ENCODE data around the gene MS4A15.

MS4A15 gene

DNA sequence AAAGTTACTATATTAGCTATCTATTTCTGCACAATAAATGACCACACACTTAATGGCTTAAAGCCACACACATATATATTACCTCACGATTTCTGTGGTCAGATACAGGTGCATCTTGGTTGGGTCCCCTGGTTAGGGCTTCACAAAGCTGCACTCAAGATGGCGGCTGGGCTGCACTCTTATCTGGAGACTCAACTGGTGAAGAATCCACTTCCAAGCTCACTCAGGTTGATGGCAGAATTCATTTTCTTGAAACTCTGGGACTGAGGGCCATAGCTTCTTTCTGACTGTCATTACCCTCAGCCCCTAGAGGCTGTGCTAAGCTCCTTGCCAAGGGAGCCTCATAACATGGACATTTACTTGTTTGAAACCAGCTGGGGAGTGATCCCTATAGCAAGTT, 23.4 kb downstream of the MS4A15 start:
- ChIA-PET POLR2A (no interaction called here), CTCF (no interaction called here)
- TF ChIP-seq FOXK2 (IDR thresholded peaks at IDR 0.05): no peak
- DNase-seq (ENCODE audit: extremely low spot score): no peak

DNA sequence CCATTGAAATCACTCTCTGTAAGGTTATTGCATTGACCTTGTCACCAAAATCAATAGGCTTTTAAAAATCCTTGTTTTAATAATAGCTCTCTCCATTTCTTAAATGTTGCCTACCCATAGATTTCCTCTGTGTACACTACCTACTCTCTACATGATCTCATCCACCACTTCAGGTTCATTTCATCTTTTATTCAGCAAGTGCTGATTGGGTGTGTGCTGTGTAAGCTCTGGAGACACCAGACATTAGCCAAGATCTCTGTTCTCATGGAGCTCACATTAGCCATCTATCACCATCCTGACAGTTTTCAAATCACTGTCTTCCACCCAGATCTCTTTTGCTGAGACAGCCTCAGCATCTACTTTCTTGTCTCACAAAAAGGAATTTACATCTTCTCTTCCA, 24.1 kb downstream of the MS4A15 start:
- ChIA-PET CTCF (no interaction called here), POLR2A (no interaction called here)
- no peak for DNase-seq (ENCODE audit: extremely low spot score)
- TF ChIP-seq SUZ12 (IDR thresholded peaks at IDR 0.05) (no peak), ZNF384 (IDR thresholded peaks at IDR 0.05) (no peak)

DNA sequence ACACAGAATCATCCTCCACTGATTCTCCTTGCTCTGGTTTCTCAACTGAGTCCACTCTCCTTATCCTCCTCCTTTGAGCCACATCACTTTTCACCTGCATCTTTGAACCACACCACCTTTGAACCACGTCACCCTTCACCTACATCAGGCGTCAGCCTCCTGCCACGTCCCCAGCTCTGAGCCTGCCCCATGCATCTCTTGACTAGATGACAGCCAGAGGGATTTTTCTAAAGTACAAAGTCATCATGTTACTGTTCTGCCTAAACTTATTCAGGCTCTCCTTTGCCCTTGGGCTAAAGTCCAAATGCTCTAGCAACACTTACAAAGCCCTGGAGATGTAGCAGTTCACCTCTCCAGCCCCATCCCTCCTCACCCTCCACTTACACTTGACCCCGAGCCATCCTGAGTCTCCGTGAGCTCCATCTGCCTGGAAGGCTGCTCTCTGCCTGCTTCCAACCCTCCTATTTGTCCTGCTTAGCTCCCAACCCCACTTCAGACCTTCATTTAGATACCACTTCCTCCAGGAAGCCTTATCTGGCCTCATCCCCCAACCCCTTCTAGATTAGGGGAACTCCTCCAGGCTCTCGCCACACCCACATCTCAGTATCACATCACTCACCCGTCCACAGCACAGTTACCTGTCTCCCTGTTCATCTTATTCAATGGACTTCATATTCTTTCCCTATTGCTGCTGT, 24.8 kb downstream of the MS4A15 start:
- POLR2A ChIA-PET: no interaction called here
- TF ChIP-seq BHLHE40 (IDR thresholded peaks at IDR 0.05; ENCODE audit: borderline replicate concordance) (no peak), ELF4 (IDR thresholded peaks at IDR 0.05) (no peak), NFRKB (IDR thresholded peaks at IDR 0.05) (no peak), ZNF384 (IDR thresholded peaks at IDR 0.05) (no peak), TARDBP (IDR thresholded peaks at IDR 0.05) (no peak), FOXA1 (IDR thresholded peaks at IDR 0.05) (no peak), L3MBTL2 (conservative IDR thresholded peaks at IDR 0.05) (no peak), LEF1 (IDR thresholded peaks at IDR 0.05; ENCODE audit: borderline replicate concordance) (no peak), SUZ12 (IDR thresholded peaks at IDR 0.05) (no peak), SP1 (IDR thresholded peaks at IDR 0.05) (no peak), FOXM1 (IDR thresholded peaks at IDR 0.05; ENCODE audit: borderline replicate concordance) (no peak)
- no peak for DNase-seq (ENCODE audit: extremely low spot score)
- CTCF ChIA-PET: no interaction called here

DNA sequence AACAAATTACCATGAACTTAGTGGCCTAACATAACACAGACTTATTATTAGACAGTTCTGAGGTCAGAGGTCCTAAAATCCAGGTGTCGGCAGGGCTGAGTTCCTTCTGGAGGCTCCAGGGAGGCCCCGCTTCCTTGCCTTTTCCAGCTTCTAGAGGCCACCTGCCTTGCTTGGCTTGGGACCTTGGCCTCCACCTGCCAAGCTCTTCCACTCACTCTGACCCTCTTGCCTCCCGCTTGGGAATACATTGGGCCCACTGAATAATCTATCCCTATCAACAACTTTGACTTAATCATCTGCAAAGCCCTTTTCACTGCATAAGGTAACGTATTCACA, 25.3 kb downstream of the MS4A15 start:
- TF ChIP-seq NFRKB (IDR thresholded peaks at IDR 0.05) (no peak), BHLHE40 (IDR thresholded peaks at IDR 0.05; ENCODE audit: borderline replicate concordance) (no peak), CTBP1 (IDR thresholded peaks at IDR 0.05; ENCODE audit: borderline replicate concordance) (no peak), ZNF384 (IDR thresholded peaks at IDR 0.05) (no peak), FOXA1 (IDR thresholded peaks at IDR 0.05) (no peak), L3MBTL2 (conservative IDR thresholded peaks at IDR 0.05) (no peak), SP1 (IDR thresholded peaks at IDR 0.05) (no peak), FOXM1 (IDR thresholded peaks at IDR 0.05; ENCODE audit: borderline replicate concordance) (no peak), LEF1 (IDR thresholded peaks at IDR 0.05; ENCODE audit: borderline replicate concordance) (no peak), ELF4 (IDR thresholded peaks at IDR 0.05) (no peak)
- TF ChIP-seq, protein P1, sequence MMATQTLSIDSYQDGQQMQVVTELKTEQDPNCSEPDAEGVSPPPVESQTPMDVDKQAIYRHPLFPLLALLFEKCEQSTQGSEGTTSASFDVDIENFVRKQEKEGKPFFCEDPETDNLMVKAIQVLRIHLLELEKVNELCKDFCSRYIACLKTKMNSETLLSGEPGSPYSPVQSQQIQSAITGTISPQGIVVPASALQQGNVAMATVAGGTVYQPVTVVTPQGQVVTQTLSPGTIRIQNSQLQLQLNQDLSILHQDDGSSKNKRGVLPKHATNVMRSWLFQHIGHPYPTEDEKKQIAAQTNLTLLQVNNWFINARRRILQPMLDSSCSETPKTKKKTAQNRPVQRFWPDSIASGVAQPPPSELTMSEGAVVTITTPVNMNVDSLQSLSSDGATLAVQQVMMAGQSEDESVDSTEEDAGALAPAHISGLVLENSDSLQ (IDR thresholded peaks at IDR 0.05): no peak
- CTCF ChIA-PET: no interaction called here
- no peak for DNase-seq (ENCODE audit: extremely low spot score)
- POLR2A ChIA-PET: no interaction called here

DNA sequence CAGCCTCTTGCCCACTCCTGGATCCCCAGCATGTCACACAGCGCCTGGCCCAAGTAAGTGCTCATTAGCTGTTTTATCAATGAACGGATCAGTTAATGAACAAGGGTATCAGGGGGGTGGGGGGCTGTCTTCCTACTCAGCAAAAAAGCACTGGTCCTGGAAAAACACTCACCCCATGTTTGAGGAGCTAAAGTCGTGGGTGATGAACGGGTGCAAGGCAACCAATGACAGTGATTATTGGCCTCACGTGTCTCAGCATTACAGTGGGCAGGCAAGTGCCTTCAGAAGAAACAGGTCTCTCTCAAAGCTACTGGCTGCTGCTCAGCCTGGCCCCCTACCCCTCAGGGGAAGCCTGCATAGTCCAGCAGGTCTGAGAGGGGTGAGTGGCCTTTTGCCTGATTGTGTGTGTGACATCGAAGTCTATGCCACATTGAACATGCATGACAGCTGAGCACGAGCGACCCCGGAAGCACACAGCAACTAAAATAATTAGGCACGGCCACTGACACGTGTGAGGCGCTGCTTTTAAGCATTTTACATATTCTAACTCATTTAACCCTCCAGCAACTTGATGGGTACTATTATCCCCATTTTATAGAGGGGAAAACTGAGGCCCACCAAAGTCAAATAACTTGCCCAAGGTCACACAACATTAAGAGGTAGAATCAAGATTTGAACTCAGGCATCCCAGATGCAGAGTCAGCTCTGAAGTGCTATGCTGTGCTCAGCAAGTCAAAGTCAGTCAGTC, 25.9 kb downstream of the MS4A15 start:
- TF ChIP-seq HDGF (IDR thresholded peaks at IDR 0.05; ENCODE audit: borderline replicate concordance) (no peak), BHLHE40 (IDR thresholded peaks at IDR 0.05; ENCODE audit: borderline replicate concordance) (no peak), ZNF384 (IDR thresholded peaks at IDR 0.05) (no peak)
- no peak for DNase-seq (ENCODE audit: extremely low spot score)
- POLR2A ChIA-PET: no interaction called here
- CTCF ChIA-PET: no interaction called here

DNA sequence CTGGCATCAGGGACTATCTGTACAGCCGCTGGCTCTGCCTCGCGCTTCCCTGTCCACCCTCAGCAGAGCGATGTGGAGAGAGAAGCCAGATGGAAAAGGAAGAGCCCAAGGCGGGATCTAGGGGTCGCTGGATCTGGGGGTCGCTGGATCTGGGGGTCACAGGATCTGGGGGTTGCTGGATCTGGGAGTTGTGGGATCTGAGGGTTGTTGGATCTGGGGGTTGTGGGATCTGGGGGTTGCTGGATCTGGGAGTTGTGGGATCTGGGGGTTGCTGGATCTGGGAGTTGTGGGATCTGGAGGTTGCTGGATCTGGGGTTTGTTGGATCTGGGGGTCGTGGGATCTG, 26.4 kb downstream of the MS4A15 start:
- POLR2A ChIA-PET: no interaction called here
- TF ChIP-seq SP1 (IDR thresholded peaks at IDR 0.05): no peak
- no peak for TF ChIP-seq HDGF (IDR thresholded peaks at IDR 0.05; ENCODE audit: borderline replicate concordance)
- no peak for TF ChIP-seq ELF4 (IDR thresholded peaks at IDR 0.05)
- TF ChIP-seq ZNF384 (IDR thresholded peaks at IDR 0.05): no peak
- DNase-seq (ENCODE audit: extremely low spot score): no peak
- CTCF ChIA-PET: no interaction called here

DNA sequence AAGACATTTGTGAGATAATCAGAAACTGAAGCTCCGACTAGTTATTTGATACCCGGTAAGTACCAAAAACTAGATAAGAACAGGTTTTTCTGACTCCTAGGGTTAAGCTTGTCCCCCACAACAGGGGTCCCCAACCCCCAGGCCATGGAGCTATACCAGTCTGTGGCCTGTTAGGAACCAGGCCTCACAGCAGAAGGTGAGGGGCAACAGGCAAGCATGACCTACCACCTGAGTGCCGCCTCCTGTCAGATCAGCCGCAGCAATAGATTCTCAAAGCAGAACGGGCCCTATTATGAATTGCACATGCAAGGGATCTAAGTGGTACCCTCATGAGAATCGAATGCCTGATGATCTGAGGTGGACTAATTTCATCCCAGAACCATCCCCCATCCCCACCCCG, 27.2 kb downstream of the MS4A15 start:
- CTCF ChIA-PET: no interaction called here
- TF ChIP-seq BHLHE40 (IDR thresholded peaks at IDR 0.05; ENCODE audit: borderline replicate concordance) (no peak), FOXM1 (IDR thresholded peaks at IDR 0.05; ENCODE audit: borderline replicate concordance) (no peak), NFRKB (IDR thresholded peaks at IDR 0.05) (no peak), SUZ12 (IDR thresholded peaks at IDR 0.05) (no peak)
- no peak for DNase-seq (ENCODE audit: extremely low spot score)
- POLR2A ChIA-PET: no interaction called here

DNA sequence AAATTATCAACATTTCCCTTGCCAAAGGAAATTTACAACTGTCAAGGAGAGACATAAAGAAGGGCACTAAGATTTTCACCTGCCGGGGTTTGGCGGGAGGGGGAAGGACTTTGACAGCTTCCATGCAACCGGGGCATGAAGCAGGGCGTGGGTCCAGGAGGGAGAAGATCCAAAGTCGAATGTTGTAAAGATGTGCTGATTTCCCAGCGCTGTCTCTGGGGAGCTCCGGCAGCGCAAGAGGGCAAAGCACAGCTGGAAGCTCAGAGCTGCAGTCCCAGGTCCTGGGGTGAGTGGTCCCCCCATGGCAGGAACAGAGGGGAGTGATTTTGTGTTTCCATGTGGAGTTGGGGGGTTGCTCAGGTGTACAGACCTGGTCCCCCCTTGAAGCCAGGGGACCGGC, 28.5 kb downstream of the MS4A15 start, which contains the start of gene MS4A10:
Gene MS4A10, plus strand, starts transcription at position 198 of the 400 bp plus-strand sequence. CDS start 5,003 bp downstream, outside the sequence.
- CTCF ChIA-PET: interaction anchor here (0.6 kb wide), 1 partner anchor 140 kb away, joined by 3 read pairs; no protein-coding TSS in a partner anchor
- TF ChIP-seq FOXM1 (IDR thresholded peaks at IDR 0.05; ENCODE audit: borderline replicate concordance): no peak
- POLR2A ChIA-PET: no interaction called here
- DNase-seq (ENCODE audit: extremely low spot score): no peak

DNA sequence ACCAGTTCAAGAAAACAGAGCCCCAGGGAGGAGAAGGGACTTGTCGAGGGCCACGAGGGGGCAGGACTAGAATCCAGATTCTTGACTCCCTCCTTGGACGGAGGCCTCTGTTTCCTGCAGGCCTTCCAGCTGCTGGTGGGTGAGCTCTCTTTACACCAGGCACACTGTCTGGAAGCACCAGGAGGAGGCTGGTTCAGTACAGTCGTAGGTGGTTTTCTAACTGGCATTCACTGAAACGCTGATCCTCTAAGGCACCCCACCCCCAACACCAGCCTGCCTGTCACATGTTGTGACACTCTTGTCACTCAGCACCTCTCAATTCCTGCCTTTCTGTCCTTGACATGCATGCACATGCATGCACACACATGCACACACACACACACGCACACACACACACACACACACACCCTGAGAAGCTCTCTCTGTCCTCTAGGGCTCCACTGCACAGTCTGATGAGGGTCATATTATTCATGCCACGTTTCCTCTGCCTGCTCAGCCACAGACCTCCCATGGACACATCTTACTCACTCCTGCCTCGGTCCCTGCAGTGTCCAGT, 29.2 kb downstream of the MS4A15 start:
- CTCF ChIA-PET: no interaction called here
- no peak for TF ChIP-seq CTBP1 (IDR thresholded peaks at IDR 0.05; ENCODE audit: borderline replicate concordance)
- no peak for TF ChIP-seq BHLHE40 (IDR thresholded peaks at IDR 0.05; ENCODE audit: borderline replicate concordance)
- POLR2A ChIA-PET: no interaction called here
- DNase-seq (ENCODE audit: extremely low spot score): no peak

Measured in HEK293T (cell line).